GM18870 (cell line): ENCODE measurements around the gene MMS22L.

Experiments
- ATAC-seq: cut with Tn5 transposase; IDR thresholded peaks from one replicate; pipeline ENCODE4 v1.9.1; 2021; ENCODE audit warnings: moderate library complexity; ENCODE audit not compliant: unreplicated experiment

Gene MMS22L

DNA sequence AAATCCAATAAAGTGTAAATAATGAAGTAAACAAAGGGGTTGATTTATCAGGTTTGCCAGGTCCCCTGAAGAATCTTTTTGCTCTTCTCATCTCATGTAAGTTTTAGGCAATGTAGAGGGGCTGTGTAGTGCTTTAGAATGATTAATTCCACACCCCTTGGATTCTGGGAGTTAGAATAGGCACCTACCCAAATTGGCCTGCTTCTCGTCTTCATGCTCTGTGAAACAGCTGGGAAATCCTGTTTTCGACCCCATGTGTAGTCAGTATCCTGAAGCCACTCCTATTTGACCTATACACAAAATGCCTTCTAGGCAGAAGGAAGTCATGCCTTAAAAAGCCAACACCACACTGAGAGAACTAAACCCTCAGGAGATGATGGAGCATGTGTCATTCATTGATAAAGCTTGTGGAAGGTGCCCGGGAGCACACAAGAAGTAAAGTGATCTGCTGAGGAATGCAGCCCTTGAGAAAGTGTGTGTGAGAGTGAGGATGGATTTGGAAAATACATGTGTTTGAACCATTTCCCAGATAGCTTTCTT lies 187.6 kb downstream of the MMS22L start:
- ATAC-seq = no peak

DNA sequence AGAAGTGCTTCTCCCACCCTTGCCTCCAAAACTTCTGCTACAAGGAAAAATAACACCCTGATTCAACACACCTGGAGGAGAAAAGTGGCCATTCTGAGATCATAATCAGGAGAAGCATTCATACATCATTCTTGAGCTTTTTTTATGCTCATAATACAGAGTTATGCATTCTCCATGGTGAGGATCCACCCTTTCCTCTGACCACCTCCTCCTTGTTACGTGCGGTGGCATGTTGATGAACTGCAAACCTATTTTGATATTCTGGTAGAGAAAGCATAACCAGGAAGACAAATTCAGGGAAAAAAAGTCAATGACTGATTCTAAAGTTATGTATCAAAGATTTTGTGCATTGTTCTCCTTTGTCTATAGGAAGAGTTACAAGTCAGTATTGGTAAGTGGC lies 188.6 kb downstream of the MMS22L start:
- no peak for ATAC-seq

DNA sequence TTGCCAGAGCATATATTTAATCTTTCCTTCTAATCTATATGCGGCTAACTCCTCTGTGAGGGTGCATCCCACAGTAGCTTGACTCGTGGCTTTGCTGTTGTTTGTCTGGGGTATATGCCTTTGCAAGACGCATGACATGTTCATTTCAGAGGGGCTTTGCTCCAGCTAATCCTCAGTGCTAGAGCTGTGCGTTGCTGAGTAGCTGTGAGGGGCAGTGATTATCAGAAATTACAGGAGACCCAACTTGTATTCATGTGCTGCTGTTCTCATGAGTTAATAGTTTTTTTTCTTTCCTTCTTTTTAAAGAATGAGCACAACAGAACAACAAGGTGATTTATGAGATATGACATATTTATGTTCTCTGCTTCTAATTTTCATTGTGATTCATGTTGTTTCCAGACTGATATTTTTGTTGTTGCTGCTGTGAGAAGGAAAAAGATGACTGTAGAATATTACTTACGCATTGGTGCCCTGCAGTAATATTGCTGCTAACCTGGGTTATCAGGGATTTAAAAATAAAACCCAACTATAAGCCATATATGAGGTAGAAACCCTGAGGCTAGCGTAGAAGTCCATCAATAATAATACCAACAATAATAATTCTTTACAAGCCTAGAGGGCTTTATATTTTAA lies 190.2 kb downstream of the MMS22L start:
- no peak for ATAC-seq
